IPS-20b (cell line): ENCODE data around the gene DLX6.

Source experiments
- H3K27ac ChIP-seq: one replicate; pipeline ENCODE4 v1.5.1; 2013; ENCODE audit warnings: low read length
- H3K27me3 ChIP-seq: 2 replicates; pipeline ENCODE4 v1.6.1; 2013; ENCODE audit warnings: mild to moderate bottlenecking, low read length, inconsistent platforms; ENCODE audit not compliant: insufficient read depth
- H3K36me3 ChIP-seq: 2 replicates; pipeline ENCODE4 v1.6.1; 2013; ENCODE audit warnings: low read depth, mild to moderate bottlenecking, inconsistent platforms, low read length, moderate library complexity; ENCODE audit not compliant: insufficient read depth
- H3K4me1 ChIP-seq: 2 replicates; pipeline ENCODE4 v1.6.1; 2013; ENCODE audit warnings: mild to moderate bottlenecking, control low read depth, inconsistent platforms, low read length, moderate library complexity; ENCODE audit not compliant: insufficient read depth
- H3K4me3 ChIP-seq: 2 replicates; pipeline ENCODE4 v1.5.1; 2013; ENCODE audit warnings: mild to moderate bottlenecking, low read length, inconsistent platforms
- H3K9ac ChIP-seq: 2 replicates; pipeline ENCODE4 v1.6.1; 2013; ENCODE audit warnings: low read depth, mild to moderate bottlenecking, inconsistent platforms, low read length, moderate library complexity
- H3K9me3 ChIP-seq: 2 replicates; pipeline ENCODE4 v1.6.1; 2013; ENCODE audit warnings: mild to moderate bottlenecking, low read depth, low read length, inconsistent platforms; ENCODE audit not compliant: insufficient read depth

DLX6 gene

DNA sequence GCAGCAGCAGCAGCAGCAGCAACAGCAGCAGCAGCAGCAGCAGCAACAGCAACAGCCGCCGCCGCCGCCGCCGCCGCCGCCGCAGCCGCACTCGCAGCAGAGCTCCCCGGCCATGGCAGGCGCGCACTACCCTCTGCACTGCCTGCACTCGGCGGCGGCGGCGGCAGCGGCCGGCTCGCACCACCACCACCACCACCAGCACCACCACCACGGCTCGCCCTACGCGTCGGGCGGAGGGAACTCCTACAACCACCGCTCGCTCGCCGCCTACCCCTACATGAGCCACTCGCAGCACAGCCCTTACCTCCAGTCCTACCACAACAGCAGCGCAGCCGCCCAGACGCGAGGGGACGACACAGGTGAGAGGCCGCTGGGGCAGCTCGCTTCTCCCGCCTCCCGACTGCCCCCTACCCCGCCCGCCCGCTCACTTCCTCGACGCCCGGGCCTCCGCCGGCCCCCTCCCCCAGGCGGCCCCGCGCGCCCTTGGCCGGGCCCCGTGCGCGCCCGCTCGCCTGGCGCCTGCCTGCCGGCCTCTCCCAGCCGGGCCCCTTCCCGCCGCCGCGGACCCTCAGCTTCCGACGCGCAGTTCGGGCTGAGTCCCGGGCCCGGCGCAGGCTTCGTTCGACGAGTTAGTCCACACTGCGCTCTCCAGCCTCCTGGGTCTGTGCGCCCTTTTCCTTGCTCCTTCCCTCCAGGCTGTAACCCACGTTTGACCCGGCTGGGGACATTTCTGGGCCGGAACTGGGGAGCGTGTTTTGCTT lies 882 bp downstream of the DLX6 start:
- H3K27ac ChIP-seq, result no peak overlapping the region
- peaks cover 99% of the 10 kb centered on the region for H3K27me3 ChIP-seq
- H3K36me3 ChIP-seq, result no peaks in the 10 kb centered on the region
- peaks cover 13% of the 10 kb centered on the region for H3K4me1 ChIP-seq
- H3K9ac ChIP-seq, result no peak overlapping the region
- H3K9me3 ChIP-seq, result no peaks in the 10 kb centered on the region; the same call in 1 of the 2 replicates
- peak overlapping the region; percentile 56 for H3K4me3 ChIP-seq

DNA sequence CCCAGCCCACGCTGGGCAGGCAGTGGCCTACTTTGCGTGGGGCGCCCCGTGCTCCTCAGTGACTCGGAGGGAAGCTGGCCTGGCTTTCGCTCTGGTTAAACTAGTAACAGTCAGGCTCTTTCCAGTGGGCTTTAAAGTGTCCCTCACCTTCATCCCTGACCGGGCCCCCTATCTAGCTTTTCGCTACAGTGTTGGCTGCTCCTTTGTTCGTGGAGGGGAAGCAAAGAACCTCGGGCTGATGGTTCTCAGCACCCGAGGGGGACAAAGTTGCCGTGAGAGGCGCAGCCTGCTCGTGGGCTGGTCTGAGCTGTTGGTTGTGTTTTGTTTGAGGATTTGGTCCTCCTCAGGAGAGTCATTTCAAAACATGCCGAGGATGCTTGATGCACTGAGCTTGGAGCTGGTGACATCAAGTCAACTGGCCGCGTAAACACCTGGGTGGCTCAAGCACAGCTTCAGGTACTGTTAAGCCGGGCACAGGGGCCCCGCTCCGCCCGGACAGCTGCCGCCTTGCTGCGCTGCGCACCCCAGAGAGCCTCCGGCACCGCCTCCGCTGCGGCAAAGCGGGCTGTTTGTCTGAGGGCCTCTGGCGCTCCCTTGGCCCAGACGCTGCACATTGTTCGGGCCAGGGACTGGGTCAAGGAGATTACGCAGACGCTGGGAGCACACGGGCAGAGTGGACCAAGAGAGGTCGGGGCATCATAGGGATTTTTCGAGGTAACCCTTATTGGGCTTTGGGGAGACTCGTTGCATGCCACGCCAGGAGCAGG lies 1.6 kb downstream of the DLX6 start:
- H3K9me3 ChIP-seq, result no peaks in the 10 kb centered on the region; the same call in 1 of the 2 replicates
- peaks cover 9% of the 10 kb centered on the region; the same call in 1 of the 2 replicates for H3K4me1 ChIP-seq
- H3K27ac ChIP-seq, result no peak overlapping the region
- H3K27me3 ChIP-seq, result peaks cover 99% of the 10 kb centered on the region
- no peaks in the 10 kb centered on the region for H3K36me3 ChIP-seq
- H3K4me3 ChIP-seq, result peak overlapping the region; percentile 51
- H3K9ac ChIP-seq, result no peak overlapping the region

GRCh38 chr7:97007583-97007861 lies 2.2 kb downstream of the DLX6 start:
- Histone ChIP-seq H3K9me3 (no peaks in the 10 kb centered on the region; the same call in 1 of the 2 replicates), H3K9ac (no peak overlapping the region), H3K4me3 (no peak overlapping the region), H3K27me3 (peaks cover 99% of the 10 kb centered on the region), H3K27ac (no peak overlapping the region), H3K36me3 (no peaks in the 10 kb centered on the region), H3K4me1 (peaks cover 4% of the 10 kb centered on the region; the same call in 1 of the 2 replicates)

DNA sequence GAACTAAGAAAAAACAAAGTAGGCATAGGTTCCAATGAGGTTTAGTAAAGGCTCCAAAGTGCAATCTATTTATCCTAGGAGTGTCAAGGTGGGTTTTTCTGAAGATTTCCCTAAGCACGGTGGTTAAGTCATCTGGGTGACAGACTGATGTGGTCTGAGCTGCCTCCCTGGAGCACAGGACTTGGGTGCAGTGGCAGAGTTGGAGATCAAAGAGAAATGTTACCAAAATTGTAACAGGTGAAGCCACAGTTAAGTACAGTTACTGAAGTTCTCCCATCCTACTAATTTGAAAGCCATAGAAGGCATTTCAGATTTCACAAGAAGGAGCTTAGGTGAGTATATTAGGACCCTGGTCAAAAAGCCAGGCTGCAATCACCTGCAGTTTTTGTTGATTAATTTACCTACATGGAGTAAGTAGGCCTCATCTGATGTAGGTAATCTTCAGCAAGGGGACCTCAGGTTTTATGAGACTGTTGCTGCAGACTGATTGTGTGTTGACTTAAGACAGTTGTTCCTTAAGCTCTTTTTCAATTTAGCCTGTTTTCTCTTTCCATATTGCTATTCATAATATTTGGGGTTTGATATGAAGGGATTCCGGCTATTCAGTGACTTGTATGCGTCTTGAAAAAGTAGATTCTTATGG lies 3.0 kb downstream of the DLX6 start:
- no peaks in the 10 kb centered on the region for H3K36me3 ChIP-seq
- H3K27ac ChIP-seq, result no peak overlapping the region
- no peak overlapping the region for H3K4me3 ChIP-seq
- H3K27me3 ChIP-seq, result peaks cover 99% of the 10 kb centered on the region
- H3K9me3 ChIP-seq, result no peaks in the 10 kb centered on the region; the same call in 1 of the 2 replicates
- no peaks in the 10 kb centered on the region for H3K4me1 ChIP-seq
- H3K9ac ChIP-seq, result no peak overlapping the region

DNA sequence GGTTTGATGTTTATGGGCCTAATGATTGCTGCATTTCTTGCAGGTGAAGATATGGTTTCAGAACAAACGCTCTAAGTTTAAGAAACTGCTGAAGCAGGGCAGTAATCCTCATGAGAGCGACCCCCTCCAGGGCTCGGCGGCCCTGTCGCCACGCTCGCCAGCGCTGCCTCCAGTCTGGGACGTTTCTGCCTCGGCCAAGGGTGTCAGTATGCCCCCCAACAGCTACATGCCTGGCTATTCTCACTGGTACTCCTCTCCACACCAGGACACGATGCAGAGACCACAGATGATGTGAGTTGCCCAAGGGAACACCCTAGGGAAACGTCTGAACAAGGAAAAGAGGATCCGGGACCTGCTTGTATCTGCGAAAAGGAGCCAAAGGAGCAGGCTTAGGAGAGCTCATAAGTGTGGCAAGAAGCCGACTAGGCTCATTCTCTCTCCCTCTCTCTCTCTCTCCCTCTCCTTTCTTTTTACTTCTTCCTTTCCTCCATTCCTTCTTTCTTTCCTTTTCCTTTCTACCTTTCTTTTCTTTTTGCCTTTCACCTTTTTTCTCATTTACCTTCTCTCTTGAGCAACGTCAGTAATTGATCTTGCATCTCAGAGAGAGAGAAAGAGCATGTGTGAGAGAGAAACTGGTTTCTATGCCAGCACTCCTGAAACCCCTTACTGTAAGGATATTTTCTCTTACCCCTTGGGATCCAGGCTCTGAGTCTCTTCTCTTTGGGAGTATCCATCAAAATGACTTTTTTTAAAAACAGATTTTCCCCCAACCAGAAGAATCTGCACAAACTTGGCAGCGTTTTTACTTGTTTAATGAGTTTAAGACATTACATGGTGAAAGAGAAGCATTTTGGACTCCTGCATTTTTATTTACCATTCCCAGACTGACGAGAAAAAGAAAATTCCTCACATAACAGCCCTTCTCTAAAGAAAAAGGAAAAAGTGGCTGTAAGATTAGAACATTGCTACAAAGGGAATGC lies 4.7 kb downstream of the DLX6 start:
- Histone ChIP-seq H3K4me1 (no peaks in the 10 kb centered on the region), H3K9ac (no peak overlapping the region), H3K27me3 (peaks cover 99% of the 10 kb centered on the region), H3K36me3 (no peaks in the 10 kb centered on the region), H3K27ac (no peak overlapping the region), H3K4me3 (no peak overlapping the region), H3K9me3 (no peaks in the 10 kb centered on the region; the same call in 1 of the 2 replicates)

DNA sequence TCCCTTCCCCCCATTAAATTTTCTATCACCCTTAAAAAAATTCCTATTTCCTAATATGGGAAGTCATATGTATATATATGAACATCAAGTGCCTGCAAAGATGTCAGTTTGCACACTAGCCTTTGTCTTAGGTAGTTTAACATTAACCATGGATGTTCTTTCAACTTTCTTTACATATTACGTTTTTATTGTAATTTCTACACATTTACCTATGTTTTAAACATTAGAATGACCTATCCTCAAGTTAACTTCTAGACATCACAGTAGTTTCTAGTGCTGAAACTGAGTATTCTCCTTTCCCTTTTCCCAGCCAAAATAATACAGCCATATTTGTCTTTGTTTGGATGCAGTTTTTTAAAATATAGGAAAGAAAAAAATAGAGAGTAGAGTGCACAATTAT lies 5.8 kb downstream of the DLX6 start:
- Histone ChIP-seq H3K27ac (no peak overlapping the region), H3K27me3 (peaks cover 99% of the 10 kb centered on the region), H3K4me3 (no peak overlapping the region), H3K36me3 (no peaks in the 10 kb centered on the region), H3K9me3 (no peaks in the 10 kb centered on the region; the same call in 1 of the 2 replicates), H3K4me1 (no peaks in the 10 kb centered on the region), H3K9ac (no peak overlapping the region)

GRCh38 chr7:97011536-97012364 lies 6.4 kb downstream of the DLX6 start:
- Histone ChIP-seq H3K4me1 (no peaks in the 10 kb centered on the region), H3K27ac (no peak overlapping the region), H3K4me3 (no peak overlapping the region; the same call in 1 of the 2 replicates), H3K9ac (no peak overlapping the region), H3K36me3 (no peaks in the 10 kb centered on the region), H3K9me3 (no peaks in the 10 kb centered on the region; the same call in 1 of the 2 replicates), H3K27me3 (peaks cover 100% of the 10 kb centered on the region)

DNA sequence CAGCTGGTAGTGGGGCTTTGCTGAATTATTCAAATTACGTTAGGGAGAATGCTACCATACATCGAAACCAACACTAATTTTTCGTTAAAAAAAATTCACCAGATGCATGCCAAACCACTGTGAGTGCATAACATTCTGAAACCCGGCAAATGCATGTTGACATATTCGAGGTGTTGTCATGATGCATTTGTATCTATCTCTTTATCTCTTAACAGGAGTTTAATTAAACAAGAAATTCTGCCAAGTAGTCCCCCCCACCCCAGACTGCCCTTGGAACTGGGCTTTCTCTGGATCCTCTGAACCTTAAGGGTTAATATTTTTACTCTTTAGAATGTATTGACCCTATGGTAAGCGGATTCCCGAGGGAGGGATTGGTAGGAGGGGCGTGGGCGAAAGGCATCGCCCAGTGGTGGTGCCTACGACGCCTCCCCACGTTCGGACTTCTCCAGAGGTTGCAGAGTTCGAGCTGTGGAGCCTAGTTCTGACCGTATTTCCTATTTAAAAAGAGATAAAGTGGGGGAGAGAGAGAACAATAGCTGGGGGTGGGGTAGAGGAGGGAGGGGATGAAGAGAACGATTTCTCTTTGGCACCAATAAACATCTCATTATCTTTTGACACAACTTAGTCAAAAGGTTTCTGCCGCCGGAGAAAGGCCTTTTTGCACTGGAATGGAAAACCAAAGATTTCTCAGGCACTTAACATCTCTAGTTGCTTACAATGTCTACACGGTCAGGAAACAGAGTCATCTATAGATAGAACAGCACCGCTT lies 7.2 kb downstream of the DLX6 start:
- Histone ChIP-seq H3K9ac (no peak overlapping the region), H3K4me1 (no peaks in the 10 kb centered on the region), H3K9me3 (peaks cover 5% of the 10 kb centered on the region; the same call in 1 of the 2 replicates), H3K4me3 (no peak overlapping the region; the same call in 1 of the 2 replicates), H3K27me3 (peaks cover 100% of the 10 kb centered on the region), H3K27ac (no peak overlapping the region), H3K36me3 (no peaks in the 10 kb centered on the region)

GRCh38 chr7:97013134-97013844 lies 7.9 kb downstream of the DLX6 start:
- H3K27me3 ChIP-seq, result peaks cover 100% of the 10 kb centered on the region
- H3K27ac ChIP-seq, result no peak overlapping the region
- no peak overlapping the region for H3K4me3 ChIP-seq
- H3K4me1 ChIP-seq, result no peaks in the 10 kb centered on the region
- H3K9me3 ChIP-seq, result peaks cover 5% of the 10 kb centered on the region; the same call in 1 of the 2 replicates
- H3K36me3 ChIP-seq, result no peaks in the 10 kb centered on the region
- no peak overlapping the region for H3K9ac ChIP-seq

DNA sequence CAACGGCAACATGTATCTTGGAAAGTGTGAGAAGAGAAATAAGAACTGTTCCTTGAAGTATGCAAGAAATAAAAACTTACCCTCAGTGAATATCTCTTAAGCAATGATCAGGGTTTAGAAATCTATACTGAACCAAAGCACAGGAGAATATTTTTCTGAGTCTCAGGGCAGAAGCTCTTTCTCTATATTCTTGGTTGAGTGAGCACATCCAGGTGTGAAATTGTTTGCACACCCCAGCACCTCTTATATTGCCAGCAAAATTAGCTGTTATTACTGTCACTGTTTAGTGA lies 8.4 kb downstream of the DLX6 start:
- Histone ChIP-seq H3K9me3 (peaks cover 5% of the 10 kb centered on the region; the same call in 1 of the 2 replicates), H3K4me1 (no peaks in the 10 kb centered on the region), H3K9ac (no peak overlapping the region), H3K4me3 (no peak overlapping the region), H3K36me3 (no peaks in the 10 kb centered on the region), H3K27me3 (peaks cover 100% of the 10 kb centered on the region), H3K27ac (no peak overlapping the region)
